ENCODE data around the gene SEPSECS.

GRCh38 chr4:25190407-25190806 is 30.2 kb upstream of the SEPSECS start:
- TF ChIP-seq CTCF (optimal IDR thresholded peaks at IDR 0.05 in 1 of 3, IDR thresholded peaks at IDR 0.05 in 1 of 3, conservative IDR thresholded peaks at IDR 0.05 in 1 of 3; ENCODE audit: extremely low read depth in 1 of 3, insufficient read depth in 2 of 3, low read length in 3 of 3) (peak in 1 of 3 experiments; percentile 28), EZH2 (IDR thresholded peaks at IDR 0.05; ENCODE audit: low read length) (no peak)

Data from keratinocyte (primary cell).